Pancreas (tissue), 10 donors: ENCODE measurements around the gene DSE. TPM values are rescaled to one million over a fixed set of nuclear protein-coding genes. Genes with fewer than 3 reads are reported as not detected.

Source experiments
- ATAC-seq, 4 donors: fragments of 200-7000 bp; cut with Tn5 transposase; one replicate each; pipeline versions ENCODE4 v1.8.0 to v1.9.1; 2020; ENCODE audit warnings: mild to moderate bottlenecking in 4 of 4, moderate library complexity in 4 of 4
- DNase-seq, 6 donors: peaks; one replicate each; pipeline ENCODE4 v3.0.0-alpha.2; 2020
- FAIRE-seq: peaks from 2 replicates; lab custom pipeline; 2012; peaks lifted over from hg19 to GRCh38; lab: Jason Lieb, UNC
- H3K27ac ChIP-seq, 4 donors: fragments of 200-600 bp; sonication (generic); 1 replicate in 3 of 4; 2 replicates in 1 of 4; pipeline versions ENCODE4 v1.5.0 to v1.8.0; 2020
- H3K27me3 ChIP-seq, 4 donors: fragments of 200-600 bp; one replicate each; pipeline ENCODE4 v1.8.0; 2021
- H3K36me3 ChIP-seq, 3 donors: fragments of 200-600 bp; sonication (generic) in 1 of 3; one replicate each; pipeline versions ENCODE4 v1.5.0 to v1.8.0; 2020 to 2021
- H3K4me1 ChIP-seq, 3 donors: fragments of 200-600 bp; one replicate each; pipeline ENCODE4 v1.8.0; 2021
- H3K4me3 ChIP-seq, 4 donors: fragments of 200-600 bp; sonication (generic) in 2 of 4; one replicate each; pipeline versions ENCODE4 v1.5.0 to v1.8.0; 2020 to 2021
- H3K9me3 ChIP-seq, 4 donors: fragments of 200-600 bp; one replicate each; pipeline ENCODE4 v1.8.0; 2021
- CTCF ChIP-seq, 4 donors: fragments of 200-600 bp; sonication (generic) in 3 of 4; IDR thresholded peaks; one replicate each; pipeline versions ENCODE4 v1.5.0 to v1.8.0; 2021; ENCODE audit warnings: antibody characterized with exemption in 4 of 4
- WGBS, 2 donors: extraction: QIAGEN DNeasy Blood & Tissue Kit; methylation state at CpG; one replicate each; pipeline ENCODE4 v1.1.7; 2013; 5-methylcytosine and 5-hydroxymethylcytosine counted together
- intact Hi-C, 3 donors: fragments of 100-400 bp; cut with DNase I; formaldehyde crosslinking; loops; one replicate each; pipeline versions ENCODE4 v1.11.1 to v1.14.2; 2022
- polyA plus RNA-seq, 2 donors: library from polyadenylated mRNA; stranded (reverse); fragments of 200-250 nt; gene quantifications; one replicate each; pipeline ENCODE4 v1.2.3, GENCODE V29; 2013
- total RNA-seq, 6 donors: library from RNA; stranded (reverse); fragmentation: NEBNext Ultra II Directional in 4 of 6; extraction: Animal tissue kit (Norgen Biotek cat#: 25700) in 4 of 6; gene quantifications; one replicate each; pipeline versions ENCODE4 v1.2.1 to v1.2.4, GENCODE V29; 2021 to 2023
- donor health status: healthy with polysubstance abuse.
- donor health status: DM: no; HTN: no; CAD: no; lungs with moderate emphysema.
- donor health status: DM: no; HTN: no; CAD: no.
- donor health status: control.
- donor health status: control.
- donor health status: Bipolar disorder and iron deficiency.
- donor health status: DM: yes; HTN: yes; CAD: no.
- donor health status: DM: no; HTN: no; CAD: no.
- donor health status: DM: no; HTN: no; CAD: no.
- donor health status: DM: yes; HTN: yes; CAD: no.

Gene DSE
- total and polyA plus RNA-seq, 8 donors = 1.7 to 19.2 (median 2.8) TPM

DNA sequence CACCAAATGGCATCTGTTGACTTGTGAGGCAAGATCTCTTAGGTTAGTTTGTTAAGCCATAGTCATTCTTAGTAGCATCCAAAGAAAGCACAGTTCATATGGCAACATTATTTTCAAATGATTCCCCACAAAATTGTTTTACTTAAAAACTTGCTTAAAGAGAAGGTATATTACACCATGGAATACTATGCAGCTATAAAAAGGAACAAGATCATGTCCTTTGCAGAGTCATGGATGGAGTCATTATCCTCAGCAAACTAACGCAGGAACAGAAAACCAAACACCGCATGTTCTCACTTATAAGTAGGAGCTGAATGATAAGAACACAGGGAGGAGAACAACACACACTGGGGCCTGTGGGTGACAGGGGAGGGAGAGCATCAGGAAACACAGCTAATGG lies 10.9 kb upstream of the DSE start:
- no peak overlapping the region for H3K4me3 ChIP-seq
- H3K9me3 ChIP-seq = no peaks in the 10 kb centered on the region
- intact Hi-C loops = no loop called here
- 96 to 97% methylated on average over 2 of the region's 2 CpGs for WGBS, 2 donors
- DNase-seq (no peak), ATAC-seq (no peak), FAIRE-seq (no peak)
- no peaks in the 10 kb centered on the region for H3K36me3 ChIP-seq
- TF ChIP-seq CTCF (IDR thresholded peaks at IDR 0.05) = no peak
- H3K27me3 ChIP-seq = no peaks in the 10 kb centered on the region
- no peak overlapping the region for H3K27ac ChIP-seq
- H3K4me1 ChIP-seq = no peaks in the 10 kb centered on the region

DNA sequence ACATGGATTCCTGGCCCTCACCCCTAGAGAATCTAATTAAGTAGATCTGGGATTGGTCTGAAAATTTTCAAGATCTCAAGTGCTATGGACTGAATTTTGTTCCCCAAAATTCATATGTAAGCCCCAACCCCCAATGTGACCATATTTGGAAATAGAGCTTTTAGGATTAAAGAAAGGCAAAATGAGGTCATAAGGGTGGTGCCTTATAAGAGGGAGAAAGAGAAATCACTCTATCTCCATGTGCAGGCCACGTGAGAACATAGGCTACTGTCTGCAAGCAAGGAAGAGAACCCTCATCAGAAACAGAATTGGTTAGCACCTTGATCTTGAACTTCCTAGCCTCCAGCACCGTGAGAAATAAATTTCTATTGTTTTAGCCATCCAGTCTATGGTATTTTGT lies 8.5 kb upstream of the DSE start:
- no peak for TF ChIP-seq CTCF (IDR thresholded peaks at IDR 0.05)
- DNase-seq = no peak
- intact Hi-C loops = no loop called here

GRCh38 chr6:116363759-116364158 lies 7.0 kb upstream of the DSE start:
- H3K27me3 ChIP-seq = no peaks in the 10 kb centered on the region
- no peak for TF ChIP-seq CTCF (IDR thresholded peaks at IDR 0.05)
- FAIRE-seq = no peak
- H3K9me3 ChIP-seq = no peaks in the 10 kb centered on the region
- peak in 2 of 4 donors; percentile 40 to 61 for ATAC-seq
- no peaks in the 10 kb centered on the region for H3K36me3 ChIP-seq
- no peaks in the 10 kb centered on the region for H3K4me1 ChIP-seq
- no peak for DNase-seq
- intact Hi-C loops = no loop called here
- no peak overlapping the region for H3K4me3 ChIP-seq
- H3K27ac ChIP-seq = peak overlapping the region in 1 of 4 donors; percentile 10

More for the DNA sequence above, 8.5 kb upstream of the DSE start:
- H3K36me3 ChIP-seq = no peaks in the 10 kb centered on the region
- no peak overlapping the region for H3K4me3 ChIP-seq
- H3K9me3 ChIP-seq = no peaks in the 10 kb centered on the region
- no peak for ATAC-seq
- 46 to 68% methylated on average over 2 of the region's 2 CpGs for WGBS, 2 donors
- no peak for FAIRE-seq
- no peaks in the 10 kb centered on the region for H3K4me1 ChIP-seq
- H3K27ac ChIP-seq = no peak overlapping the region
- H3K27me3 ChIP-seq = no peaks in the 10 kb centered on the region

DNA sequence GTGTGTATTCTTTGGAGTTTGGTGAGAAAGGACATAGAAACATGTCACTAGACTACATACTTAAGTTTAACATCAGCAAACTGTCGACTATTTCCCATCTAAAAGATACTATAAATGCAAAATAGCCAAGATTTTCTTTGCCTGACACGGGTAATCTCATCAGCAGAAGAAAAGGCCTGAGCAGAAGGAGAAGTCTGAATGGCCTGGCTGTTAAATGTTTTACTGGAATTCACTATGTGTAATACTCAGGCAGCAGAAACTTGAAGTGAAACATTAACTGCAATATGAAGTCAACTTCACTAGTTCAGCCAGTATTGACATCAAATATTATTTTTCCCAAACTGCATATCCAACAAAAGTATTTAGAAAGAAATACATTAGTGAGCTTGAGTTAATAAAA lies 6.4 kb upstream of the DSE start:
- no peaks in the 10 kb centered on the region for H3K4me1 ChIP-seq
- TF ChIP-seq CTCF (IDR thresholded peaks at IDR 0.05) = no peak
- H3K27ac ChIP-seq = peak overlapping the region in 1 of 4 donors; percentile 10
- DNase-seq (no peak), ATAC-seq (peak in 3 of 4 donors; percentile 48 to 71 (median 64)), FAIRE-seq (no peak)
- intact Hi-C loops = no loop called here
- H3K9me3 ChIP-seq = no peaks in the 10 kb centered on the region
- no peak overlapping the region for H3K4me3 ChIP-seq
- H3K27me3 ChIP-seq = no peaks in the 10 kb centered on the region
- WGBS, 2 donors = 62 to 65% methylated on average over 2 of the region's 2 CpGs
- no peaks in the 10 kb centered on the region for H3K36me3 ChIP-seq

DNA sequence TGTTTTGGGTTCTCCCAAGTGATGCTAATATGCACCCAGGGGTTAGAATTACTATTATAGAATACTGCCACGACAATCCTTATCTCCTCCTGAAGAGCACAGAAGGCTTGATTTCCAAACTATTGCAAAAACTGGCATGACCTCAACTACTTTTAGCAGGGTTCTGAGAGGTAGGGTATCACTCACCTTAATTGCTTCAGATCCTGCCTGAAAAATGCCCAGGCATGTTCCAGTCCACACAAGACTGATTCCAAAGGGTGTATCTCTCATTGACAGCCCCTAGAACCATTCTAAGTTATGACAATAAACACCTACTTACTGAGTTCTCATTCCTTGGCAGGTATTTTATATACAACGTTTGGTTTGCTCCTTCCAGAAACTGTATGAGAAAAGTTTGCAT lies 5.0 kb upstream of the DSE start:
- DNase-seq = no peak
- 58 to 70% methylated on average over 2 of the region's 2 CpGs for WGBS, 2 donors
- no peaks in the 10 kb centered on the region for H3K4me1 ChIP-seq
- FAIRE-seq = no peak
- ATAC-seq = no peak
- H3K36me3 ChIP-seq = no peaks in the 10 kb centered on the region
- H3K9me3 ChIP-seq = no peaks in the 10 kb centered on the region
- H3K27ac ChIP-seq = no peak overlapping the region
- no peak for TF ChIP-seq CTCF (IDR thresholded peaks at IDR 0.05)
- H3K4me3 ChIP-seq = no peak overlapping the region
- intact Hi-C loops = no loop called here
- H3K27me3 ChIP-seq = no peaks in the 10 kb centered on the region
